NCI-H2171 treated with DMSO at 0.1 percent for 48 hours (cell line): ENCODE data around the gene CNTN5.

Source experiments
- DNase-seq: peaks from one replicate; lab custom pipeline; 2025; lab: John Stamatoyannopoulos, UW

Gene CNTN5

GRCh38 chr11:99614352-99614751, 593.6 kb downstream of the CNTN5 start:
- no peak for DNase-seq

GRCh38 chr11:99630629-99631028, 609.9 kb downstream of the CNTN5 start:
- no peak for DNase-seq

GRCh38 chr11:99631618-99632017, 610.9 kb downstream of the CNTN5 start:
- no peak for DNase-seq

- DNase-seq: no peak
These were observed 612.2 kb downstream of the CNTN5 start for GRCh38 chr11:99632969-99633368.

GRCh38 chr11:99634581-99634980, 613.8 kb downstream of the CNTN5 start:
- DNase-seq: no peak

GRCh38 chr11:99638073-99638553, 617.4 kb downstream of the CNTN5 start:
- DNase-seq: no peak

- DNase-seq: no peak
These were observed 619.9 kb downstream of the CNTN5 start for GRCh38 chr11:99640671-99641070.

GRCh38 chr11:99645934-99646333, 625.2 kb downstream of the CNTN5 start:
- no peak for DNase-seq

- no peak for DNase-seq
These were observed 649.4 kb downstream of the CNTN5 start for GRCh38 chr11:99670067-99670676.

GRCh38 chr11:99671808-99672409, 651.2 kb downstream of the CNTN5 start:
- no peak for DNase-seq

- no peak for DNase-seq
These were observed 655.5 kb downstream of the CNTN5 start for GRCh38 chr11:99676292-99676691.

GRCh38 chr11:99682171-99682570, 661.4 kb downstream of the CNTN5 start:
- no peak for DNase-seq

GRCh38 chr11:99682646-99683045, 661.9 kb downstream of the CNTN5 start:
- DNase-seq: no peak

GRCh38 chr11:99683933-99684332, 663.2 kb downstream of the CNTN5 start:
- DNase-seq: no peak

- no peak for DNase-seq
These were observed 666.1 kb downstream of the CNTN5 start for GRCh38 chr11:99686838-99687237.

- DNase-seq: no peak
These were observed 666.6 kb downstream of the CNTN5 start for GRCh38 chr11:99687320-99687719.

GRCh38 chr11:99693941-99694492, 673.3 kb downstream of the CNTN5 start:
- peak; percentile 45 for DNase-seq

- no peak for DNase-seq
These were observed 674.4 kb downstream of the CNTN5 start for GRCh38 chr11:99695106-99695505.

- DNase-seq: no peak
These were observed 686.1 kb downstream of the CNTN5 start for GRCh38 chr11:99706848-99707247.

- DNase-seq: no peak
These were observed 688.4 kb downstream of the CNTN5 start for GRCh38 chr11:99708928-99709672.

GRCh38 chr11:99716302-99716701, 695.6 kb downstream of the CNTN5 start:
- DNase-seq: no peak

- DNase-seq: no peak
These were observed 697.5 kb downstream of the CNTN5 start for GRCh38 chr11:99718291-99718690.
